Stomach (tissue), 4 donors: ENCODE results near the gene RSRC2.

Experiments
- CTCF ChIP-seq, 7 experiments: fragments of 450-650 bp in 4 of 7; fragments of 200-600 bp in 3 of 7; sonication (generic) in 3 of 7; IDR thresholded peaks; one replicate each; pipeline ENCODE4 v1.5.1; 2016 to 2019; ENCODE audit warnings: antibody characterized with exemption in 7 of 7, control low read depth in 2 of 7, mild to moderate bottlenecking in 1 of 7
- POLR2A ChIP-seq, 4 donors: fragments of 450-650 bp; IDR thresholded peaks; one replicate each; pipeline ENCODE4 v1.6.1; 2016; ENCODE audit warnings: antibody characterized with exemption in 4 of 4, control low read depth in 2 of 4, mild to moderate bottlenecking in 1 of 4, moderate library complexity in 1 of 4
- POLR2AphosphoS5 ChIP-seq, 3 donors: sonication (generic); formaldehyde crosslinking; IDR thresholded peaks; one replicate each; pipeline ENCODE4 v1.6.1; 2016; ENCODE audit warnings: antibody characterized with exemption in 3 of 3

GRCh38 chr12:122503783-122504590 lies 22.7 kb downstream of the RSRC2 start:
- TF ChIP-seq CTCF (IDR thresholded peaks at IDR 0.05) (no peak), POLR2A (IDR thresholded peaks at IDR 0.05) (no peak), POLR2AphosphoS5 (IDR thresholded peaks at IDR 0.05) (no peak)
